Neural progenitor cell (in vitro differentiated cells): ENCODE measurements around the gene GSTA5. TPM values are rescaled to one million over a fixed set of nuclear protein-coding genes. Genes with fewer than 3 reads are reported as not detected.
"Not testable (repeated sequence)": the region's sequence is repeated elsewhere in the genome, so short reads cannot be mapped to it uniquely, and the experiment has no call there.

Source experiments
- DNase-seq: peaks from one replicate; pipeline ENCODE4 v3.0.0-alpha.2; 2016; ENCODE audit warnings: low spot score
- H2AFZ ChIP-seq: fragments of 200-600 bp; sonication (generic); replicated peaks from 2 replicates; pipeline ENCODE4 v1.6.1; 2016; ENCODE audit warnings: antibody characterized with exemption
- H3F3A ChIP-seq: fragments of 200-600 bp; sonication (generic); 2 replicates; pipeline ENCODE4 v1.6.1; 2016; ENCODE audit warnings: antibody characterized with exemption, low read depth
- H3K27ac ChIP-seq: fragments of 200-600 bp; sonication (generic); 2 replicates; pipeline ENCODE4 v1.5.1; 2016; ENCODE audit warnings: mild to moderate bottlenecking
- H3K27me3 ChIP-seq: fragments of 200-600 bp; sonication (generic); 2 replicates; pipeline ENCODE4 v1.6.1; 2016; ENCODE audit warnings: mild to moderate bottlenecking, moderate library complexity
- H3K36me3 ChIP-seq: fragments of 200-600 bp; sonication (generic); 2 replicates; pipeline ENCODE4 v1.5.1; 2016
- H3K4me1 ChIP-seq: fragments of 200-600 bp; sonication (generic); 2 replicates; pipeline ENCODE4 v1.6.1; 2016; ENCODE audit warnings: mixed run types
- H3K4me2 ChIP-seq: fragments of 200-600 bp; sonication (generic); 2 replicates; pipeline ENCODE4 v1.6.1; 2016
- H3K4me3 ChIP-seq: fragments of 200-600 bp; sonication (generic); 2 replicates; pipeline ENCODE4 v1.5.1; 2016
- H3K79me2 ChIP-seq: fragments of 200-600 bp; sonication (generic); 2 replicates; pipeline ENCODE4 v1.6.1; 2016; ENCODE audit warnings: low read depth
- H3K9ac ChIP-seq: fragments of 200-600 bp; sonication (generic); 2 replicates; pipeline ENCODE4 v1.6.1; 2016
- H3K9me3 ChIP-seq: fragments of 200-600 bp; sonication (generic); 2 replicates; pipeline ENCODE4 v1.5.1; 2016; ENCODE audit warnings: low read depth
- H4K20me1 ChIP-seq: fragments of 200-600 bp; sonication (generic); 2 replicates; pipeline ENCODE4 v1.6.1; 2016; ENCODE audit warnings: low read depth
- H3K27ac Mint-ChIP-seq: 3 replicates; pipeline ENCODE4 v1.8.0; 2021; ENCODE audit warnings: mixed read lengths
- H3K27me3 Mint-ChIP-seq: 2 replicates; pipeline ENCODE4 v1.8.0; 2022; ENCODE audit warnings: low read depth, mild to moderate bottlenecking, inconsistent platforms, moderate library complexity, mixed read lengths; ENCODE audit not compliant: insufficient read depth
- H3K36me3 Mint-ChIP-seq: 3 replicates; pipeline ENCODE4 v1.8.0; 2021; ENCODE audit warnings: mixed read lengths
- H3K4me1 Mint-ChIP-seq: 3 replicates; pipeline ENCODE4 v1.8.0; 2021; ENCODE audit warnings: mixed read lengths
- H3K4me3 Mint-ChIP-seq: 3 replicates; pipeline ENCODE4 v1.8.0; 2021; ENCODE audit warnings: mild to moderate bottlenecking, moderate library complexity, mixed read lengths
- H3K9me3 Mint-ChIP-seq: 3 replicates; pipeline ENCODE4 v1.8.0; 2020; ENCODE audit warnings: mixed read lengths
- CTCF ChIP-seq: fragments of 200-600 bp; sonication (generic); IDR thresholded peaks from 2 replicates; pipeline ENCODE4 v1.5.1; 2017; ENCODE audit warnings: antibody characterized with exemption, mild to moderate bottlenecking
- EZH2 ChIP-seq: fragments of 200-600 bp; sonication (generic); IDR thresholded peaks from 2 replicates; pipeline ENCODE4 v1.6.1; 2017; ENCODE audit warnings: antibody characterized with exemption, mild to moderate bottlenecking, moderate library complexity
- EZH2phosphoT487 ChIP-seq: fragments of 200-600 bp; sonication (generic); IDR thresholded peaks from 2 replicates; pipeline ENCODE4 v1.6.1; 2017; ENCODE audit warnings: antibody characterized with exemption
- total RNA-seq: library from RNA; depleted of rRNA; stranded (reverse); fragments of >200 nt; gene quantifications from 2 replicates; pipeline ENCODE4 v1.2.3, GENCODE V29; 2015; ENCODE audit warnings: low replicate concordance

GSTA5 gene
- total RNA-seq, 1 donor from 2014 or later, result not detected

- no peak overlapping the region for H3K4me3 Mint-ChIP-seq
- no peak overlapping the region for H3K27ac ChIP-seq
- no peaks in the 10 kb centered on the region for H3K27me3 ChIP-seq
- H3K4me1 Mint-ChIP-seq, result no peaks in the 10 kb centered on the region
- no peaks in the 10 kb centered on the region for H3K4me1 ChIP-seq
- no peaks in the 10 kb centered on the region for H3K9me3 ChIP-seq
- no peak overlapping the region for H3K9ac ChIP-seq
- DNase-seq, result no peak
- peaks cover 2% of the 10 kb centered on the region for H3K27me3 Mint-ChIP-seq
- no peak overlapping the region for H3K4me3 ChIP-seq
- H3K36me3 Mint-ChIP-seq, result no peaks in the 10 kb centered on the region
- H3F3A ChIP-seq, result no peaks in the 10 kb centered on the region
- peaks cover 5% of the 10 kb centered on the region for H3K9me3 Mint-ChIP-seq
- H2AFZ ChIP-seq, result no peak overlapping the region
- no peak for TF ChIP-seq EZH2phosphoT487
- no peak for TF ChIP-seq CTCF
- TF ChIP-seq EZH2, result no peak
- no peaks in the 10 kb centered on the region for H3K79me2 ChIP-seq
- H3K4me2 ChIP-seq, result no peak overlapping the region
- no peaks in the 10 kb centered on the region for H4K20me1 ChIP-seq
- no peak overlapping the region for H3K27ac Mint-ChIP-seq
- H3K36me3 ChIP-seq, result no peaks in the 10 kb centered on the region
Measured at GRCh38 chr6:52829046-52829817, 11.4 kb downstream of the GSTA5 start.

GRCh38 chr6:52828621-52829020 is 12.0 kb downstream of the GSTA5 start:
- H3K9ac ChIP-seq, DNase-seq, H3K27me3 ChIP-seq, H3K36me3 ChIP-seq, H3K4me2 ChIP-seq, H4K20me1 ChIP-seq, H3K9me3 Mint-ChIP-seq, H3K4me1 Mint-ChIP-seq, H3K27ac Mint-ChIP-seq, H3K36me3 Mint-ChIP-seq, H3K9me3 ChIP-seq, H3K27me3 Mint-ChIP-seq, H3K4me3 Mint-ChIP-seq, H3K4me3 ChIP-seq, H3K4me1 ChIP-seq, H2AFZ ChIP-seq, H3K27ac ChIP-seq, H3F3A ChIP-seq, H3K79me2 ChIP-seq: not testable (repeated sequence)

- H3K9me3 ChIP-seq, H3K9me3 Mint-ChIP-seq, H3K79me2 ChIP-seq, H3K4me1 ChIP-seq, H4K20me1 ChIP-seq, H3F3A ChIP-seq, H3K4me3 Mint-ChIP-seq, H3K36me3 Mint-ChIP-seq, H3K36me3 ChIP-seq, H3K4me2 ChIP-seq, DNase-seq, H3K27ac Mint-ChIP-seq, H3K27me3 Mint-ChIP-seq, H3K27ac ChIP-seq, H3K9ac ChIP-seq, H3K4me1 Mint-ChIP-seq, H2AFZ ChIP-seq, H3K4me3 ChIP-seq, H3K27me3 ChIP-seq: not testable (repeated sequence)
Measured at GRCh38 chr6:52827073-52827783, 13.4 kb downstream of the GSTA5 start.

GRCh38 chr6:52826513-52826912 is 14.1 kb downstream of the GSTA5 start:
- Mint-ChIP-seq H3K9me3 (peaks cover 5% of the 10 kb centered on the region), H3K27me3 (peaks cover 2% of the 10 kb centered on the region), H3K4me3 (no peak overlapping the region), H3K27ac (no peak overlapping the region), H3K36me3 (no peaks in the 10 kb centered on the region), H3K4me1 (no peaks in the 10 kb centered on the region)
- Histone ChIP-seq H3K9me3 (no peaks in the 10 kb centered on the region), H4K20me1 (no peaks in the 10 kb centered on the region), H2AFZ (no peak overlapping the region), H3K36me3 (no peaks in the 10 kb centered on the region), H3K79me2 (no peaks in the 10 kb centered on the region), H3K4me1 (no peaks in the 10 kb centered on the region), H3K27ac (no peak overlapping the region), H3F3A (no peaks in the 10 kb centered on the region), H3K9ac (no peak overlapping the region), H3K27me3 (no peaks in the 10 kb centered on the region), H3K4me3 (no peak overlapping the region), H3K4me2 (no peak overlapping the region)
- TF ChIP-seq EZH2 (no peak), EZH2phosphoT487 (no peak)
- DNase-seq, result no peak

GRCh38 chr6:52825900-52826459 is 14.6 kb downstream of the GSTA5 start:
- H3K36me3 ChIP-seq, H4K20me1 ChIP-seq, H3K27ac ChIP-seq, H3K36me3 Mint-ChIP-seq, H3K4me2 ChIP-seq, H3K4me1 Mint-ChIP-seq, H3K27me3 Mint-ChIP-seq, H3K4me3 ChIP-seq, H3K9me3 ChIP-seq, DNase-seq, H3K9me3 Mint-ChIP-seq, H2AFZ ChIP-seq, H3K27ac Mint-ChIP-seq, H3K4me1 ChIP-seq, H3F3A ChIP-seq, H3K27me3 ChIP-seq, H3K4me3 Mint-ChIP-seq, H3K79me2 ChIP-seq, H3K9ac ChIP-seq: not testable (repeated sequence)

- not testable (repeated sequence) for H3K4me3 Mint-ChIP-seq, H3K36me3 ChIP-seq, H3K79me2 ChIP-seq, H3K27me3 ChIP-seq, H3K9ac ChIP-seq, H3K9me3 Mint-ChIP-seq, H3F3A ChIP-seq, H3K4me1 Mint-ChIP-seq, DNase-seq, H3K9me3 ChIP-seq, H3K27me3 Mint-ChIP-seq, H3K4me3 ChIP-seq, H3K27ac Mint-ChIP-seq, H2AFZ ChIP-seq, H3K36me3 Mint-ChIP-seq, H3K4me1 ChIP-seq, H3K4me2 ChIP-seq, H3K27ac ChIP-seq, H4K20me1 ChIP-seq
Measured at GRCh38 chr6:52825270-52825793, 15.3 kb downstream of the GSTA5 start.
